GM21825 (cell line): ENCODE data around the gene ERC2.
A peak's percentile ranks its signal among the peaks of the same experiment; 100 is the strongest.
"Not testable (repeated sequence)": the region's sequence is repeated elsewhere in the genome, so short reads cannot be mapped to it uniquely, and the experiment has no call there.

Source experiments
- ATAC-seq: cut with Tn5 transposase; IDR thresholded peaks from one replicate; pipeline ENCODE4 v1.9.1; 2021; ENCODE audit warnings: mild to moderate bottlenecking, moderate library complexity; ENCODE audit not compliant: unreplicated experiment

ERC2 gene

DNA sequence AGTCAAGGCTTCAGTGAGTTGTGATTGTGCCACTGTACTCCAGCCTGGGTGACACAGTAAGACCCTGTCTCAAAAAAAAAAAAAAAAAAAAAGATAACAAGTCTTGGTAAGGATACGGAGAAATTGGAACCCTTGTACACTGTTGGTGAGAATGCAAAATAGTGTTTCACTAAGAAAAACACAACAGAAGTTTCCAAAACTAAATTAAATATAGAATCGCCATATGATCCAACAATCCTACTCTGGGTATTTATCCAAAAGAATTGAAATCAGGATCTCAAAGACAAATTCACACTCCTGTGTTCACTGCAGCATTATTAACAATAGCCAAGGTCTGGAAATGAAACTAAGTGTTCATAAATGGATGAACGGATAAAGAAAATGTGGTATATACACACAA, 149.4 kb downstream of the ERC2 start:
- no peak for ATAC-seq

DNA sequence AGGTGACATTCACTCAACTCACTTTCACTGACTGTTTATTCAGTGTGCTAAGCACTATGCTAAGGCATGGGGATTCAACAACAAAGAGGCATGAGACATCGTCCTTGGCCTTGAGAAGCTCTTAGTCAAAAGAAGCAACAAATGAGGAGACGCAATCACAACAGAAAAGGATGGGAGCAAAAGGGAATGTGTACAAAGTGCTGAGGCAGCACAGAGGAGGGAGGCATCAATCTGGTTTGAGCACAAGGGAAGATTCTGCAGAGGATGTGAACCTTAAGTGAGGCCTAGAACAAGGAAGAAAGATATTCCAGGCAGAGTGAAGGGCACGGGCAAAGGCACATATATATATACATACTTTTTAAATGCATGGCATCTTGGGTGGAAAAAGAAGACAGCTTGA, 151.3 kb downstream of the ERC2 start:
- ATAC-seq, result no peak

DNA sequence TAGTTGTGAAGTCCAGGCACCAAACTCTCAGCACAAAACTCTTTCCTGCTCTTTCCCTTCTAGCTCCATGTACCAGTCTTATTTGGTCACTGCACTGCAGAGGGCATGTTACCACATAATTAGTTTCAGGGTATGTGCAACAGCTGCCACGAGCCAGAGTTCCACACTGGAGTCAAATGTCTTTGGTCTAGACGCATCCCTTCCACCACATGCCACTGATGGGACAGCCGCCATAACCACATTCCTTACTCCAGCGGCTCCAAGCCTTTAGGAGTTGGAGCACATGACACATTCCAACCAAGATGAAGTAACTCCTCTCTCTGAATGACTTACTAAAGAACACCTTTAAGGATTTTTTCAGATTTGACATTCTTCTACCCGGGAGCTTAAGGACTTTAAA, 153.4 kb downstream of the ERC2 start:
- ATAC-seq, result no peak

DNA sequence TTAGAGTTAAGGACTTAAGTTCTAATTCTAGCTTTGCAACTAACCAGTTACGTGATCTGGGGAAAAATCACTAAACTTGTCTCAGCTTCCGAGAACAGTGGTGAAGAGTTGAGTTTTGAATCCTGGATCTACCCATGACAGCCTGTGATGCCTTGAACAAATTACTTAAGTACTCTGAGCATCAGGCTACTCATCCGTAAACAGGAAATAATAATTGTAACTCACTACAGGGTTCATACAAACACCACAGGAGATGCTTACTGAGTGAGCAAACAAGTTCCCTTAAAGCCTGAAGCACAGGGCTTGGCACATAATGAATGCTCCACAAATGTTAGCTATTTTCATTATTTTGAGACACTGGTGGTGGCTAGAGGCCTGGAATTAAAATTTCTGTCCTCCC, 158.8 kb downstream of the ERC2 start:
- ATAC-seq, result no peak

DNA sequence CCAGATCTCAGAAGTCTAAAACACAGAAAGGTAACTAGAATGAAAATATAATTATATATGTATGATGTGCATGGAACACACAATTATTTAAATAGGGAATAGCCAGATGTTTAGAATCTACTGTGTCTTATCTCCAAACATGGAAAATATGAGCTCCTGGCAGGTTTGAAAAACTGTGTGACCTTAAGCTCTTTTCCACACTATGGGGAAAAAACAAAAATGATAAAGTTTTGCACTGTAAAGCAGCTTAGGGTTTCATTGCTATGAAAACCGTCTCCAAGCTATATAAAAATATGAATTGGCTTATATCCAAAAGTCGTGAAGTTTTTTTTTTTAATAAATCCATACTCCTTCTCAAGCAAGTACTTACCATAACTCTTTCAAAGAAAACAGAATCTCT, 159.8 kb downstream of the ERC2 start:
- ATAC-seq, result no peak

DNA sequence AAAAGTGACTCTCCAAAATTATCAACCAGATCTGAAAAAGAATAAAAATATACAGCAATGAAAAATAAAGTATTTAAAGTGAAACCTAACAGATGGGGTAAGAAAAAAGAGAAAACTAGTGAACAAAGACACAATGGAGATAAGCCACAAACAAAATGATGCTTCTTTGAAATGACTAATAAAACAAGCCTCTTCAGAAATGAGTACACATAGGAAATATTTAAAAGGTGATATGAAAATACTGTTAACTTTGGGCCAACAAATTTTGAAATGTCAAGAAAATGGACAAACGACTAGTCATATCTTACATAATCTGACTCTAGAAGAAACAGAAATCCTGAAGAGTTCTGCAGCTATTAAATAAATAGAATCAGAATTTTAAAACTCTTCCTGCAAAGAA, 164.2 kb downstream of the ERC2 start:
- ATAC-seq, result no peak

DNA sequence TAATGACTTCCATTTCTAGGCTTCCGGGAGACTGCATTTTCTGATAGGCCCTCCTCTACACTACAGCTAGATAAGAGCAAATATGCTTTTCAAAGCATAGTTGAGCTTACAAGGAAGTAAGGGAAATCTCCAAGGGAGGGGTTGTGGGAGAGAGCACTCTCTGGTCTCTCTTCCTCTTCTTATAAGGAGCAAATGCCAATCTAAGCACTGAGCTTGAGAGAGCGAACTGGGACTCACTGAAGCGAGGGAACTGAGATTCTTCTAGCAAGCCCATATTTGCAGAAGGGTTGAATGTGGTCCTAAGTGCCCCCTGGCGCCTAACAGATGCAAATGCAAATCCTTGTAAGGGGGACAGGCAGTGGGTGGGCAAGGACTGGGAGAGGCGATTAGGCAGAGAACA, 164.8 kb downstream of the ERC2 start:
- ATAC-seq, result peak; percentile 82

DNA sequence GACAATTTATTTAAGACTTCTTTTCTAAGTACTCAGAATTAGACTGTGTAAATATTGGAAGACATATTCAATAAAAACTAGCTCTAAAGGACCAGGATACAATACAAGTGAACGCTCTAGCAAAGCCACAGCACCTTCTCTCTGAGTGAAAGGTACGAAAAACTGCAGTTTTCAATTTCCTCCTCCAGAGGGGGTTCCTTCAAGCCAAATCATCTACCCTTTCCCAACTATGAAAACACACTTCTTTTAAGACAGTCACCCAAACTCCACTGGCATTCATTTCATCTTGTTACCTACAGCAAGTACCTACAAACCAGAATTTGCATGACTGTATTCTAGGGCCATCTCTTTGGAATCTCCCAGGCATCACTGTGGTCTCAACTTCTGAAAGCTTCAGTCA, 165.8 kb downstream of the ERC2 start:
- no peak for ATAC-seq

DNA sequence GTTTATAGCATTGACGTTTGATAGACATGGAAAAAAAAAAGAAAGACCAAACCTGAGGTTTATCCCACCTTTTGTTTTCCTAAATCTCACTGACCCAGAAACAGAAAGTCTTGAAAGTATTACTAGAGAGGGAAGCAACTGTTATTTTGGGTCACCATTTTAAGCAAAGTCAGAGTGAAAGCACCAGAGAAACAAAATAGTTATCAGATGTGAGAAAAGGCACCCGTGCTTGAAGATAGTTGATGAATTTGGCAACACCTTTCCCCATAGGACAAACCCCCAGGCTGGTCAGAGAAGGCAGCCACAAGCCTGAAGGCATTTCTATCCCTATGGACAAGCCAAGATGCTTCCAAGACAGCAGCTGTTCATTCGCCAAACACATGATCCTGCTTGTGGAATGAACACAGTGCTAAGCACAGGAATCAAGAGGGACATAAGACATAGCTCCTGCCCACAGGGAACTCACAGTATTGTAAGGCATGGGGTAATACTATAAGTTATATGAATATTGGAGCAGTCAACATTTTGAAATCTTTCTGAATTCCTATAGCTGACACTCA, 170.9 kb downstream of the ERC2 start:
- ATAC-seq, result no peak

DNA sequence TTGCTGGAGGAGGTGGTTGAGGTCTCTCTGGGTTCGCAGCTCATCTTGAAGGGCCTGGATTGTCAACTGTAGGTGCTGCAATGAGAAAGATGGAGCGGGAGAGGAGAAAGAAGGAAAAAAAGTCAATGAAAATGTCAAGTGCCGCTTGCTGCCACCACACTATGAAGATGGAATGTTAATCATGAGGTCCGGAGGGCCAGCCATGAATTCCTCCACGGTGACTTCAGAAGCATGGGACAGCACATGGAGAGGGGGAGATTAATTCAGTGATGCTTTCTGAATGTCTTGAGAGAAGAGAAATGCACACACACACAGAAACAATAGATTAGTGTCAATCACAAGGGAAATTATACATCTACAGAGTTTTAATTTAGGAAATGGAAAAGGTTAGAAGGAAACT, 171.9 kb downstream of the ERC2 start:
- ATAC-seq, result no peak

DNA sequence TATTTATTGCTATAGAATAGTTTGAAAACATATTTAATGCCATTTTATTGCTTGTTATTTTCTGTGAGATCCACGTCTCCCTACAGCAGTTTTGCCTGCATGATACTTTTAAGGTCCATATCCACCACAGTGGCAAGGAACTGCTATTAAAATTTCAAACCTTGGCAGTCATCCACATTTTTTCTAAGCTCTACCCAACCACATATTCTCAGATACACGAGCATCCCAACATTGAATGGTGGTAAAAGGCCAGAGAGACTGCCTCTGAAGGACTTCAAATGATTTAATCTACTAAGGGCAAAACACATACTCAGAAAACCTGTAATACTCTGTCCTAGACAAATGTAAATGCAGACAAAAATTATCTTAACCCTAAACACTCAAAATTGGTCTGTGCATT, 173.1 kb downstream of the ERC2 start:
- no peak for ATAC-seq

DNA sequence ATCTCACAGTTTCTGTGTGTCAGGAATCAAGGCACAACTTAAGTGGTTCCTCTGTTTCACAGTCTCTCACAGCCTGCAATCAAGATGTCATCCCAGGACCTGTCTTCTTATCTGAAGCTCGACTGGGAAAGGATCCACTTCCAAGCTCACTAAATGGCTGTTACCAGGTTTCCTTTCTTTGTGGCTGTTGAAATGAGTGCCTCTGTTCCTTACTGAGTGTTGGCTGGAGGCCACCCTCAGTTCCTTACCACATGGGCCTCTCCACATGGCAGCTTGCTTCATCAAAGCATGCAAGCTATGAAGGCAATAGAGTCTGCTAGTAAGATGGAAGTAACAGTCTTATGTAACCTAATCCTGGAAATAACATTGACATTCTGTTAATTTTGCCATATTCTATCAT, 174.0 kb downstream of the ERC2 start:
- ATAC-seq, result no peak

DNA sequence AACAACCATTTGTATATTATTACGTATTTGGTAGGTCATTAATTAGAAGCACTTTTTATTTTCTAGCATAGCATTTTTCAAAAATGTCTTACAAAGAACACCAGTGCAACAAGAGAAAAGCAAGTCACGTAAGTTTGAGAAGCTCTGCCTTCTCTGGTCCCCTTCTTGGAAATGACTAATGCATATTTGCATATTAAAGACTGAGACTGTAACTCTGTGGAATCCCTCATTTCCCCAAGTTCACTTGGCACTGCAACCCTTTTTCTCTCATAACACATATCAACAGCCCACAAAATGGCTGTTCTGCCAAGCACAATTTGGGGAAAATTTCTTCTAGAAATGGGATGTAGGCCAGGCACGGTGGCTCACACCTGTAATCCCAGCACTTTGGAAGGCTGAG, 176.3 kb downstream of the ERC2 start:
- no peak for ATAC-seq

DNA sequence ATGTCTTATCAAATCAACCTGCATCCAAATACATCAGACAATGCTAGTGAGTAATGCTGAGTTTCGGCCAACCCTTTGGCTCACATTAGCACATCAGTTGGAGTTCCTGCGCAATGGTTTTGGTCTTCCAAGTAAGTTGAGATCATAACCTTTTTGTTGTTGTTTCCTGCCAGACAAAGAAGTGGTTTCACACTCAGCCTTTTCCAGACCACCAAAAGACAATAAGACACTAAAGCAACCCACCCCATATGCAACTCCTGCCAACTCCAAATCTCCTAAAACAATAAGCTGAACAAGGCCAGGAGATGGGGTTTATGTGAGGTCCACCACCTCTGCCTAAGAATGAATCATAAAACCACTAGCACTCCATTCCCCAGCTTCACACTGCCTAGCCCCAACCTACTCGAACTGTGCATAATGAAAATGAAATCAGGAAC, 177.0 kb downstream of the ERC2 start:
- ATAC-seq, result peak; percentile 55

DNA sequence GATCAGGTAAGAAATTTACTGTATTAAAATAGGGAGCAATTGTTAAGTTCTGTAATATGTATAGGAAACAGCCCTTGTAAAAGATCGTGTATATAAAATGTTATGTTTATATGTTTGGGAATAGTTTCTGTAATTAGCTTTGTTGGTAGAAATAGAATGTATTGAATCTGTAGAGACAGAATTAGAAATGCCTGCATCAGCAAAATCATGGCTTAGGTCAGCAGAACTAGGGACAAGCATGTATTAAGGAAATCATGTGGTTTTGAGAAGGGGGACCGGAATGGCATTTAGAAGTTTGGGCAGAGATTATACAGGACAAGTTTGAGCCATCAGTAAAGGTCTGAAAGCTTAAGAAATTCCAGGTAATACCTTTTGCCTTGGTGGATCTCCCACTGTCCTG, 177.9 kb downstream of the ERC2 start:
- no peak for ATAC-seq

DNA sequence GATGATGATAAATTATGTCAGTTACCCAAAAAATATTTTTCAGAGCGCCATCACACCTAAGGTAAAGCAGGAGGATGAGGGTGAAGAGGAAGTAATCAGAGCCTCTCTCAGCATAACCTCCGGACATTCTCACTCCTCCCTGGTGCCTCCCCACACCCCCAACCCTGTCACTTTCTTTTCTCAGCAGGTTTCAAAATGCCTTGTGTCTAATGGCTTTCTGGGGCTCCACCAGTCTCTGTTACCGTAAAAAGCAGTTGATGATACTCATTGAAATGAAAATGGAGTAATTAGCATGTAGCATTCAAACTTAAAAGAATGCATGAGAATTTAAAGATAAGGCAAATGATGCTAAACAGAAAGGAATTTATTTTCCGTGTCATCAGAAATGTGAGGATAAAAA, 180.0 kb downstream of the ERC2 start:
- ATAC-seq, result no peak

DNA sequence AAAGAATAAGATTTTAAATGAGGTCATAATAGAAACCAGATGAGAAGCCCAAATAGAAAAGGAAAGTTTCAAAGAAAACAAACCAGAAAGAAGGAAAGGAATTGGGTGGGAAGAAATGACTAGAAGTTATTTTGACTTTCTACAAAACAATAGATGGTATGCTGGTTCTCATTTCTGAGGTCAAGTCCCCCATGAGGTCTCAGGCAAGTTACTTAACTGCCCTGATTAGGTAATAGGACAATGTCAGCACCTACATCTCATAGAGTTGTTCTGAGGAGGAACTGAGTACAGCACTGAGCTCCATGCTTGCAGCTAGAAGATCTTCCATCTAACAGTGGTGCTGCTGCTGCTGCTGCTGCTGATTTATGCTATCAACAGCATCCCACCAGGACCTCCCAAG, 185.9 kb downstream of the ERC2 start:
- no peak for ATAC-seq

DNA sequence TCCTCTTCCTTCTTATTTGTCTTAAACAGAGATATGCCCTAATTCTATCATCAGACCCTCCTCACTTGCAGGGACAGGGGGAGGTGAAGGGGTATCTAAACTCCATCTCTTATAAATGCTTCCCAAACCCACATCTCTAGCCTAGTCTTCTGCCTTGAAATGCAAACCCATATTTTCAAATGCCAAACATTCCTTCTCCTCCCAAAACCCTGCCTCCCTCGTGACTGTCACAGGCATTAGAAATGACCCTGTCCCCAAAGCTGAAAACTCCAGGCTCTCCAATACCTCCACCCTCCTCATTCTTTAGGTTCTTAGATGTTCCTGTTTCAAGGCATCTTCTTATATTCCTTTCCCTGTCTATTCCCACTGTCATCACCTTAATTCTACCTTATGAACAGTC, 191.0 kb downstream of the ERC2 start:
- ATAC-seq, result no peak

DNA sequence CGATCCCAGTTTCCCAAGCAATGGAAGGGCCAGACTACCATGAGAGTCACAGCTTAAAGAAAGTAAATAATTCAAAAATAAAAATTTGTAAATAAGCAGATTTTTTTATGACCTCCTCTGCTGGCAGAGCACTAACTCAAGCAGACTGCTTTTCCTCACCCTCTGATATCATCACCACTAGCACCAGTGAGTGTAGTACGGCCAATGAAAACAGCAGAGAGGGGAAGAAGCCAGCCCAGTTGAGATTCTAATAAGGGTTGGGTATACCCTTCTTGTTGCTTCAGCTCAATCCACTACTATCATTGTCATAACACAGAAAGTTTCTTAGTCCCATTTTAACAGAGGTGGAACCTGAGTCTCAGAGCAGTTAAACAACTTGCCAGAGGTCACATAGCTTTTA, 193.1 kb downstream of the ERC2 start:
- ATAC-seq, result no peak

DNA sequence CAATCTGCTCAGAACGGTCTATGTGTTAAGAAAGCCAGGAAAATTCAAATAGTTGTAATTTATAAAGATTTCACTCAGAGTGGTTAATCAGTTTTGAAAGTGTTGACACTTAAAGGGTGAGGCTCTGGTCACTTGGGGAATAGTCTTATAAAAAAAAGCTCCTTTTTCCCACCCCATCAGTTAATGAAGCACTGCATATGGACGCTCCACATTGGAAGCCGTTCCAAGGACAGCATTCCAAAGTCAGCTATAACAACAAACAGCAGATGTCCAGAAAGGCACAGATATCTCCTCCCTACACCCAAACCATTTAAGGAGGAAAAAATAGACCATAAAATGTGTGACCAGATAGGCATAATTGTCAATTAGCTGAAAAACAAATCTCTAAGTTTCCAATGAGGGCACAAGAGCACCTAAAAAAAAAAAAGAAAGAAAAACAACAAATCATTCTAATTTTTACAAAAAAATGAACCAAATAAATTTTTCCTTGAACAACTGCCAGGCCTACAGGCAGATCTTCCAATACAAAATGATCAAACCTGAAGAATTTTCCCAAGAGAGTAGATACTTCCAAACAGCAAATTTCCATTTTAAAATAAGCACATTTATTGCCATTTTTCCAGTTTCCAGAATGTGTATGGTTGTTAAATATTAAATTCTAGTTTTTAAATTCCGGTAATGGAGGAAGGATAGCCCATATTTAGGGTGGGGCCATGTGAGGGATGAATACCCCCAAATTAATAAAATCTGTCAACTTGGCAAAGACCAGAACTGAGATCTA, 198.3 kb downstream of the ERC2 start:
- no peak for ATAC-seq

DNA sequence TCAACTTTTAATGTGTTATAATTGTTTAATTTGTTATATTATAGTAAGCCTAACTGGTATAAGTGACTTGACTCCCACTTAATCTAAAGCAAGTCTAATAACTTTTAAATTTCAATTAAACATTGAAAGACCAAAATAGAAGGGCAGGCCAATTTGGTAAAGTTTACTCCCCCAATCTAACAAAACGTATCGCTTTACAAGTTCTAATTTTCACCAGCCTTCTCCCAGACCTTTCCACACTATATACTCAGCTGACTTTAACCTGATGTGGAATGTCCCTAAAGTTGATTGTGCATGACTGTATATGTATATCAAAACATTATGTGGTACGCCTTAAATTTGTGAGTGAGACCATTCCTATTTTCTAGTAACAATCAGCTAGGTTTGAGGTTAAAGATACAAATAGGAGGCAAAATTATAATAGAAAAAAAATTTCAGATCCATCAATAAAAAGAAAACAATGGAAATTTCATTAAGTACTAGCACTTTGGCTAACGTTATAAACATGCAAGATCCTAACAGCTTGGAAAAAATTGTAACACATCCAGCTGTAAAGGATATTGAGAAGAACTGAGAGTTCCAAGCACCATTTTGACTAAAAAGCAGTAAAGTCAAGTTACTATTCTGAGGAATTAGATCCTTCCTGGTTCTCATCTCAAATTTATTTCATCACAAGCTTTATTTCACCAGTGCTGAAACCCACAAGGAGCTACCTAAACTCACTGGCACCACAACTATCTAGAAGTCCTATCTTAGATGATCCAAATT, 199.5 kb downstream of the ERC2 start:
- no peak for ATAC-seq

DNA sequence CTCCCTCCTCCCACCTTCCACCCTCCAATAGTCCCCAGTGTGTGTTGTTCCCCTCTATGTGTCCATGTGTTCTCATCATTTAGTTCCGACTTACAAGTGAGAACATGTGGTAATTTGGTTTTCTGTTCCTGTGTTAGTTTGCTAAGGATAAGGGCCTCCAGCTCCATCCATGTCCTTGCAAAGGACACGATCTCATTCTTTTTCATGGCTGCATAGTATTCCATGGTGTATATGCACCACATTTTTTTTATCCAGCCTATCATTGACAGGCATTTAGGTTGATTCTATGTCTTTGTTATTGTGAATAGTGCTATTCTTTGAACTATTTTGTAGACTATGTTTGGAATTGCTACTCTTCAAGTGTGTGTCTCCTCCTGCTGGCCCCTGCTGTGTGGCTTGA, 206.4 kb downstream of the ERC2 start:
- ATAC-seq, result not testable (repeated sequence)
